Psoas muscle (tissue), 8 donors: Measurements from ENCODE around the gene FAM184A. TPM values are rescaled to one million over a fixed set of nuclear protein-coding genes. Genes with fewer than 3 reads are reported as not detected.

Experiments
- ATAC-seq, 4 donors: fragments of 200-7000 bp; cut with Tn5 transposase; one replicate each; pipeline ENCODE4 v1.9.1; 2020; ENCODE audit warnings: moderate library complexity in 3 of 4, mild to moderate bottlenecking in 2 of 4
- DNase-seq, 2 donors: peaks; one replicate each; pipeline ENCODE4 v3.0.0-alpha.2; 2020
- H3K27ac ChIP-seq: fragments of 200-600 bp; one replicate; pipeline ENCODE4 v1.8.0; 2022
- H3K27me3 ChIP-seq, 3 donors: fragments of 200-600 bp in 1 of 3; one replicate each; pipeline versions ENCODE4 v1.6.1 to v1.8.0; 2013 to 2022; ENCODE audit warnings: low read length in 2 of 3, mild to moderate bottlenecking in 2 of 3, moderate library complexity in 1 of 3; ENCODE audit not compliant: insufficient read depth in 3 of 3
- H3K36me3 ChIP-seq, 2 donors: fragments of 200-600 bp in 1 of 2; one replicate each; pipeline versions ENCODE4 v1.6.1 to v1.8.0; 2013 to 2022; ENCODE audit warnings: low read depth in 1 of 2, mild to moderate bottlenecking in 1 of 2, moderate library complexity in 1 of 2; ENCODE audit not compliant: insufficient read depth in 1 of 2
- H3K4me1 ChIP-seq: fragments of 200-600 bp; one replicate; pipeline ENCODE4 v1.8.0; 2022
- H3K4me3 ChIP-seq: fragments of 200-600 bp; one replicate; pipeline ENCODE4 v1.8.0; 2022; ENCODE audit warnings: mild to moderate bottlenecking
- H3K9me3 ChIP-seq: fragments of 200-600 bp; one replicate; pipeline ENCODE4 v1.8.0; 2022
- CTCF ChIP-seq: fragments of 200-600 bp; IDR thresholded peaks from one replicate; pipeline ENCODE4 v1.8.0; 2022; ENCODE audit warnings: antibody characterized with exemption
- WGBS, 3 donors: extraction: QIAGEN DNeasy Blood & Tissue Kit; methylation state at CpG; one replicate each; pipeline versions ENCODE4 v1.1.6 to v1.1.7; 2013; 5-methylcytosine and 5-hydroxymethylcytosine counted together
- intact Hi-C, 2 donors: fragments of 100-400 bp; cut with DNase I; formaldehyde crosslinking; loops; one replicate each; pipeline versions ENCODE4 v1.11.0 to v1.14.2; 2022
- polyA plus RNA-seq, 3 donors: library from polyadenylated mRNA; stranded (reverse); fragments of 200-250 nt; gene quantifications; one replicate each; pipeline ENCODE4 v1.2.3, GENCODE V29; 2013
- total RNA-seq, 4 donors: library from RNA; stranded (reverse); fragmentation: NEBNext Ultra II Directional in 2 of 4; extraction: Animal tissue kit (Norgen Biotek cat#: 25700) in 2 of 4; gene quantifications; one replicate each; pipeline versions ENCODE4 v1.2.1 to v1.2.4, GENCODE V29; 2021 to 2023
- donor health status: healthy with polysubstance abuse.
- donor health status: DM: no; HTN: no; CAD: no; lungs with moderate emphysema.
- donor health status: Bipolar disorder and iron deficiency.
- donor health status: healthy.
- donor health status: DM: yes; HTN: yes; CAD: no.
- donor health status: DM: no; HTN: no; CAD: no.
- donor health status: DM: no; HTN: no; CAD: no.
- donor health status: DM: yes; HTN: yes; CAD: no.

Gene FAM184A
- total and polyA plus RNA-seq, 7 donors: 0.14 to 0.52 (median 0.39) TPM

GRCh38 chr6:119116712-119117281 is 38.3 kb upstream of the FAM184A start:
- H3K27ac ChIP-seq: no peak overlapping the region

GRCh38 chr6:119113961-119114360 is 35.5 kb upstream of the FAM184A start:
- intact Hi-C loops: no loop called here
- 97 to 100% (median 98%) methylated on average over 1 of the region's 1 CpG for WGBS, 3 donors
- ATAC-seq: no peak

More at GRCh38 chr6:119116712-119117281, 38.3 kb upstream of the FAM184A start:
- H3K4me3 ChIP-seq: no peak overlapping the region
- H3K36me3 ChIP-seq: no peaks in the 10 kb centered on the region
- no peaks in the 10 kb centered on the region for H3K4me1 ChIP-seq
- 62 to 71% (median 64%) methylated on average over 3 of the region's 3 CpGs for WGBS, 3 donors
- no peaks in the 10 kb centered on the region for H3K27me3 ChIP-seq
- DNase-seq (no peak), ATAC-seq (no peak)
- H3K9me3 ChIP-seq: no peaks in the 10 kb centered on the region
- intact Hi-C loops: no loop called here
- no peak for TF ChIP-seq CTCF

DNA sequence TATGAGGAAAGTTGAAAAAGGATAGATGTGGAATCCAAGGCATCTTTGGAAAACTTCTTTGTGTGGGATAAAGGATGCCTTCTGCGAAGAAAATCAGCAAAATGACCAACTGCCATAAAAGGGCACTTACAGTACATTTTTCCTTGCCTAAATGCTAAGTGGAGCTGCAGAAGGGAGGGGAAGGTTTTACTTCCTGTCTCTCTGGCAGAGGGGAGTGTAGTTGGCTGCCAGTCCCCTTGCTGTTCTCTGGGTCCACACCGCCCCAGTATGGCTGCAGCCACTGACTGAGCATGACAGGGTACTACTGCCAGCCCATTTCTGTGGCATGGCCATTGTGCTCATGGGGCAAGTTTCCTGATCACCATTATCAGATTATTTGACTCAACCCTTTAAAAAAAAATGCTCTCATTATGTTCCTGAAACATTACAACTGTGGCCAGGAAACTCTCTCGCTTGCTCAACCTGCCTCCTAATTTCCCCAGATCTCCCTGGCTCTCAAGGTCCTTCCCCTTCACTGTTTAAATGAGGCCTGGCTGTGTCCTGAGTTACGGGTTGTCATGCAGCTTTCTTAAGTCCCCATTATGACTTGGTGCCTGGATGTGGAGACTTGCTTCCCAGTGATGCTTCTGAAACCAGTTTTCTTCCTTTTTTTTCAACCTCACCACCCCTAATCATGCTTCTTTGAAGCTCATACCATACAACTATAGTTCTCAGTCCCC is 34.5 kb upstream of the FAM184A start:
- no peaks in the 10 kb centered on the region for H3K9me3 ChIP-seq
- intact Hi-C loops: no loop called here
- peaks cover 2% of the 10 kb centered on the region for H3K4me1 ChIP-seq
- no peaks in the 10 kb centered on the region for H3K36me3 ChIP-seq
- WGBS, 3 donors: 64 to 69% (median 67%) methylated on average over 4 of the region's 4 CpGs
- no peak for TF ChIP-seq CTCF
- no peaks in the 10 kb centered on the region for H3K27me3 ChIP-seq
- no peak overlapping the region for H3K27ac ChIP-seq
- ATAC-seq (no peak), DNase-seq (peak in 1 of 2 donors; percentile 12)
- H3K4me3 ChIP-seq: no peak overlapping the region

More at GRCh38 chr6:119113961-119114360, 35.5 kb upstream of the FAM184A start:
- no peak for DNase-seq
- no peak for TF ChIP-seq CTCF
- Histone ChIP-seq H3K27ac (no peak overlapping the region), H3K4me3 (no peak overlapping the region), H3K27me3 (no peaks in the 10 kb centered on the region), H3K4me1 (peaks cover 2% of the 10 kb centered on the region), H3K36me3 (no peaks in the 10 kb centered on the region), H3K9me3 (no peaks in the 10 kb centered on the region)

GRCh38 chr6:119110601-119111548 is 32.4 kb upstream of the FAM184A start:
- Histone ChIP-seq H3K9me3 (no peaks in the 10 kb centered on the region), H3K4me3 (no peak overlapping the region), H3K27ac (no peak overlapping the region), H3K4me1 (peaks cover 2% of the 10 kb centered on the region), H3K36me3 (no peaks in the 10 kb centered on the region), H3K27me3 (no peaks in the 10 kb centered on the region)
- peak; percentile 49 to 85 (median 68) for ATAC-seq
- peak; percentile 71 for TF ChIP-seq CTCF
- intact Hi-C loops: loop anchor here in 1 of 2 donors (2.0 kb wide), 1 partner anchor 144 kb away; no protein-coding TSS in a partner anchor
- 41 to 48% (median 42%) methylated on average over 8 of the region's 8 CpGs for WGBS, 3 donors
- no peak for DNase-seq
